Upper lobe of left lung (tissue), 4 donors: ENCODE data around the gene QPRT.

ENCODE experiments used
- EP300 ChIP-seq, 4 donors: sonication (generic); formaldehyde crosslinking; IDR thresholded peaks; one replicate each; pipeline ENCODE4 v1.5.1; 2017; ENCODE audit warnings: antibody characterized with exemption in 4 of 4, control low read depth in 2 of 4
- POLR2A ChIP-seq, 4 donors: fragments of 450-650 bp; IDR thresholded peaks; one replicate each; pipeline ENCODE4 v1.5.1; 2016 to 2017; ENCODE audit warnings: antibody characterized with exemption in 4 of 4, mild to moderate bottlenecking in 2 of 4
- POLR2AphosphoS5 ChIP-seq, 2 donors: sonication (generic); formaldehyde crosslinking; IDR thresholded peaks; one replicate each; pipeline ENCODE4 v1.5.1; 2017; ENCODE audit warnings: antibody characterized with exemption in 2 of 2
- TF ChIP-seq, protein P1 (sequence below), 6 experiments: fragments of 450-650 bp in 4 of 6; fragments of 200-600 bp in 2 of 6; sonication (generic) in 2 of 6; IDR thresholded peaks; one replicate each; pipeline ENCODE4 v1.5.1; 2016 to 2019; ENCODE audit warnings: antibody characterized with exemption in 6 of 6

DNA sequence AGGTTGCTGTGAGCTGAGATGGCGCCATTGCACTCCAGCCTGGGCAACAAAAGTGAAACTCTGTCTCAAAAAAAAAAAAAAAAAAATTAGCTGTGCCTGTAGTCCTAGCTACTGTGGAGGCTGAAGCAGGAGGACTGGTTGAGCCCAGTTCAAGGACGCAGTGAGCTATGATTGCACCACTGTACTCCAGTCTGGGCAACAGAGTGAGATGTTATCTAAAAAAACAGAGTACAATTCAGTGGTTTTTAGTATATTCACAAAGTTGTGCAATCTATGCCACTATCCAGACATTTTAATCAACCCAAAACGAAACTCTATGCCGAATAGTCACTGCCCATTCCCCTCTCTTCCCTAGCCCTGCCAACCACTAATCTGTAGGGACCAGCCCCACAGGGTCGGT, 41.7 kb downstream of the QPRT start:
- TF ChIP-seq, protein P1, sequence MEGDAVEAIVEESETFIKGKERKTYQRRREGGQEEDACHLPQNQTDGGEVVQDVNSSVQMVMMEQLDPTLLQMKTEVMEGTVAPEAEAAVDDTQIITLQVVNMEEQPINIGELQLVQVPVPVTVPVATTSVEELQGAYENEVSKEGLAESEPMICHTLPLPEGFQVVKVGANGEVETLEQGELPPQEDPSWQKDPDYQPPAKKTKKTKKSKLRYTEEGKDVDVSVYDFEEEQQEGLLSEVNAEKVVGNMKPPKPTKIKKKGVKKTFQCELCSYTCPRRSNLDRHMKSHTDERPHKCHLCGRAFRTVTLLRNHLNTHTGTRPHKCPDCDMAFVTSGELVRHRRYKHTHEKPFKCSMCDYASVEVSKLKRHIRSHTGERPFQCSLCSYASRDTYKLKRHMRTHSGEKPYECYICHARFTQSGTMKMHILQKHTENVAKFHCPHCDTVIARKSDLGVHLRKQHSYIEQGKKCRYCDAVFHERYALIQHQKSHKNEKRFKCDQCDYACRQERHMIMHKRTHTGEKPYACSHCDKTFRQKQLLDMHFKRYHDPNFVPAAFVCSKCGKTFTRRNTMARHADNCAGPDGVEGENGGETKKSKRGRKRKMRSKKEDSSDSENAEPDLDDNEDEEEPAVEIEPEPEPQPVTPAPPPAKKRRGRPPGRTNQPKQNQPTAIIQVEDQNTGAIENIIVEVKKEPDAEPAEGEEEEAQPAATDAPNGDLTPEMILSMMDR (IDR thresholded peaks at IDR 0.05) = no peak
- no peak for TF ChIP-seq POLR2A (IDR thresholded peaks at IDR 0.05)
- TF ChIP-seq POLR2AphosphoS5 (IDR thresholded peaks at IDR 0.05) = no peak
- TF ChIP-seq EP300 (IDR thresholded peaks at IDR 0.05) = no peak
